Mucosa of descending colon (tissue), 3 donors: ENCODE data around the gene CREB3. TPM values are rescaled to one million over a fixed set of nuclear protein-coding genes. Genes with fewer than 3 reads are reported as not detected.

Experiments used
- ATAC-seq: fragments of 200-7000 bp; cut with Tn5 transposase; one replicate; pipeline ENCODE4 v1.9.1; 2020; ENCODE audit warnings: mild to moderate bottlenecking, moderate library complexity
- DNase-seq, 3 donors: peaks; one replicate each; pipeline ENCODE4 v3.0.0-alpha.2; 2020
- H3K36me3 ChIP-seq: fragments of 200-600 bp; one replicate; pipeline ENCODE4 v1.8.0; 2021; ENCODE audit warnings: low read depth, mild to moderate bottlenecking
- H3K4me1 ChIP-seq: fragments of 200-600 bp; one replicate; pipeline ENCODE4 v1.8.0; 2021; ENCODE audit warnings: low read depth, mild to moderate bottlenecking
- H3K4me3 ChIP-seq: fragments of 200-600 bp; one replicate; pipeline ENCODE4 v1.8.0; 2021; ENCODE audit warnings: mild to moderate bottlenecking
- H3K9me3 ChIP-seq: fragments of 200-600 bp; one replicate; pipeline ENCODE4 v1.8.0; 2021; ENCODE audit warnings: mild to moderate bottlenecking
- intact Hi-C, 2 donors: fragments of 100-400 bp; cut with DNase I in 1 of 2; cut with micrococcal nuclease in 1 of 2; formaldehyde crosslinking; loops; one replicate each; pipeline versions ENCODE4 v1.11.0 to v1.11.1; 2022; cut with DNase I, micrococcal nuclease
- total RNA-seq, 3 donors: library from RNA; stranded (reverse); fragmentation: NEBNext Ultra II Directional in 2 of 3; extraction: Animal tissue kit (Norgen Biotek cat#: 25700) in 2 of 3; gene quantifications; one replicate each; pipeline versions ENCODE4 v1.2.1 to v1.2.4, GENCODE V29; 2021 to 2023
- TF ChIP-seq, protein P1 (sequence below): fragments of 200-600 bp; IDR thresholded peaks from one replicate; pipeline ENCODE4 v1.8.0; 2022; ENCODE audit warnings: antibody characterized with exemption, mild to moderate bottlenecking
- donor health status: DM: no; HTN: no; CAD: no; lungs with moderate emphysema.
- donor health status: DM: no; HTN: no; CAD: no.
- donor health status: DM: no; HTN: yes; CAD: no.

CREB3 gene
- total RNA-seq, 3 donors from 2014 or later = 28.2 to 47.7 (median 34.3) TPM

DNA sequence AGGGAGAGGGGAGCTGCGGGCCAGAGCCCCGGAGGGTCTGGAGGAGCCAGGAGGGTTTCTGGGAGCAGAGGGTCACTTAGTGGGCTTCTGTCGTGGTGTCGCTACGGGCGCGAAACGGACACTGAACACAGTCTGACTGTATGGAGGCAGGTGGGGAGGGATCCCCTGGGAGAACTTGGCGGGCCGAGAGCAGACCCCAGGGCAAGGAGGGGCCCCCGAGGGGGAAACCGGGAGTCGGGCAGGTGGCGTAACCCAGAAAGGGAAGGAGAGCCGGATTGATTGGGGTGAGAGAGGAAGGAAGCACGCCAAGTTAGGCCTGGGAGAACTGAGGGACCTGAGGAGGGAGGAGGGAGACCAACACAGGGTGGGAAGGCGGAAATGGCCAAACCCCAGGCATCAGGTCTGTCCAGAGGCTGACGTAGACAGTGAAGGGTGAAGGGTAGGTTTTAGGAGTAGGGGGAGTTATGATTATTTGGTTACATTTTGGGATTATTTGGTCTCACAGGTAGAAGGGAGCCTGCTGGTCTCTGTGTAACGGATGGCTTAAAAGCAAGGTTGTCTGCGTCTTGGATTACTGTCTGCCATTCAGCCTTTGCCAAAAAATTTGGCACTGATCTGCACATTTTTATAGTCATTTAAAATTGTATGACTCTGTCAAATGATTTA lies 24.9 kb downstream of the CREB3 start:
- intact Hi-C loops = no loop called here
- H3K4me3 ChIP-seq = peak overlapping the region; percentile 22
- H3K36me3 ChIP-seq = no peaks in the 10 kb centered on the region
- no peaks in the 10 kb centered on the region for H3K9me3 ChIP-seq
- H3K4me1 ChIP-seq = peaks cover 19% of the 10 kb centered on the region
- TF ChIP-seq, protein P1, sequence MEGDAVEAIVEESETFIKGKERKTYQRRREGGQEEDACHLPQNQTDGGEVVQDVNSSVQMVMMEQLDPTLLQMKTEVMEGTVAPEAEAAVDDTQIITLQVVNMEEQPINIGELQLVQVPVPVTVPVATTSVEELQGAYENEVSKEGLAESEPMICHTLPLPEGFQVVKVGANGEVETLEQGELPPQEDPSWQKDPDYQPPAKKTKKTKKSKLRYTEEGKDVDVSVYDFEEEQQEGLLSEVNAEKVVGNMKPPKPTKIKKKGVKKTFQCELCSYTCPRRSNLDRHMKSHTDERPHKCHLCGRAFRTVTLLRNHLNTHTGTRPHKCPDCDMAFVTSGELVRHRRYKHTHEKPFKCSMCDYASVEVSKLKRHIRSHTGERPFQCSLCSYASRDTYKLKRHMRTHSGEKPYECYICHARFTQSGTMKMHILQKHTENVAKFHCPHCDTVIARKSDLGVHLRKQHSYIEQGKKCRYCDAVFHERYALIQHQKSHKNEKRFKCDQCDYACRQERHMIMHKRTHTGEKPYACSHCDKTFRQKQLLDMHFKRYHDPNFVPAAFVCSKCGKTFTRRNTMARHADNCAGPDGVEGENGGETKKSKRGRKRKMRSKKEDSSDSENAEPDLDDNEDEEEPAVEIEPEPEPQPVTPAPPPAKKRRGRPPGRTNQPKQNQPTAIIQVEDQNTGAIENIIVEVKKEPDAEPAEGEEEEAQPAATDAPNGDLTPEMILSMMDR = no peak
- peak; percentile 75 for ATAC-seq
- DNase-seq = peak in 1 of 3 donors; percentile 63

DNA sequence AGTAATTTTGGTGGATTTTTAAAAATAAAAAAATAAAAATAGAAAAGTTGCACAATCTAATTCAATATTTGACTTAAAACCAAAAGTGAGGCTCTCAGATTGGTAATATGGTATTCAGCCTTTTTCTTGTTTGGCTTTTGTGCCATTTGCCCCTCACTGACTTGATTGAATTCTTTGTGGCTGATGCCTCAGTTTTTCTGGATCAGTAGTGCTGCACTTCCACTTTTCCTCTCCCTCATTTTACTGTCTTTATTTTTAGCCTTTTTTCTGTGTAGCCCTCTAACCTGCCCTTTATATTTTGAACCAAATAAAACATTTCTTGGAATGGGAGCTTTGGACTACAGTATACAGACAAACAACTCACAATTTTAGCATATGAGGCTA lies 25.4 kb downstream of the CREB3 start:
- no peaks in the 10 kb centered on the region for H3K9me3 ChIP-seq
- DNase-seq (no peak), ATAC-seq (no peak)
- H3K36me3 ChIP-seq = no peaks in the 10 kb centered on the region
- intact Hi-C loops = no loop called here
- H3K4me3 ChIP-seq = no peak overlapping the region
- TF ChIP-seq, protein P1 = no peak
- H3K4me1 ChIP-seq = peaks cover 19% of the 10 kb centered on the region

DNA sequence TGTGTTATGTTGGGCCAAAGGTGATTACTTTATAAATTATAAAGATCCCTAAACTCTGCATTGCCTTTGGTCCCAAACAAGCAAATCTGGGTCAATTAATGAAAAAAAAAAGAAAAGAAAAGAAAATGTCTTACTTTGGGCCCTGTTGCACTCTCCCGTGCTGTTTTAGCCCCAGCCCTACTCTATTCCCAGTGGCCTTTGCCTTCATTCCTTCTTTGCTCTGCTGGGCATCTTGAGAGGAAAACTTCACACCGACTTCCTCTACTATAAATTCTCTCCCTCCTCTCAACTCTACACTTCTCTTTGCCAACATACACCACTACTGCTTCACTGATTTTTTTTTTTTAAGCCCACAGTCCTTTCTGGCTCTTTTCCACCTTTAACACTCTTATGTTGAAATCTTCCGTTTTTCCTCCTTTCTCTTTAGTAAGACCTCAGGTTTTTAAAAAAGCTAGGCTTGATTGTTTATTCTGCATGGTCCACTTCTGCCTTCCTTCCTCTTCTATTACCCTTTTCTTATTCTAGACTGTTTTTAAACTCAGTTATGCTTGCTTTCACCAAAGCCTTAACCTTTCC lies 26.1 kb downstream of the CREB3 start:
- TF ChIP-seq, protein P1 = no peak
- Histone ChIP-seq H3K9me3 (no peaks in the 10 kb centered on the region), H3K36me3 (no peaks in the 10 kb centered on the region), H3K4me3 (no peak overlapping the region), H3K4me1 (peaks cover 19% of the 10 kb centered on the region)
- no peak for ATAC-seq
- DNase-seq = no peak
- intact Hi-C loops = no loop called here

DNA sequence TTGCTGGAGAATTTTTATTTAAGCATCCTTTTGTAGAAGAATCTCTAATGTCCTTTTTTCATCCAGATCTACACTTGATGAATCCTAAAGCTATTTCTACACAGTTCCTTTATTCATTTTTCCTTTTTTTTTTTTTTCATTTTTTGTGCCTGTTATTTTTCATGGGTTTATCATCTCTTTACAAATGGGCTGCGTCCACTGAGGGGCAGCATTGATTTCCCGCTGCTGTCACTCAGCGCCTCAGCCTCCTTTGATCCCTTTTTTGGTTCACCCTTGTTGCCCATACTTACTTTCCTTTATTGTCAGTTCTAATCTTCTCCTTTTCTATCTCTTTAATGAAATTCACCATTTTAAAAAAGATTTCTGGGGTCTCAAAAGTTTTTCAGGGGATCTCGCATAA lies 27.3 kb downstream of the CREB3 start:
- Histone ChIP-seq H3K36me3 (no peaks in the 10 kb centered on the region), H3K9me3 (no peaks in the 10 kb centered on the region), H3K4me1 (peaks cover 19% of the 10 kb centered on the region), H3K4me3 (no peak overlapping the region)
- no peak for DNase-seq
- TF ChIP-seq, protein P1 = no peak
- ATAC-seq = no peak
- intact Hi-C loops = no loop called here

DNA sequence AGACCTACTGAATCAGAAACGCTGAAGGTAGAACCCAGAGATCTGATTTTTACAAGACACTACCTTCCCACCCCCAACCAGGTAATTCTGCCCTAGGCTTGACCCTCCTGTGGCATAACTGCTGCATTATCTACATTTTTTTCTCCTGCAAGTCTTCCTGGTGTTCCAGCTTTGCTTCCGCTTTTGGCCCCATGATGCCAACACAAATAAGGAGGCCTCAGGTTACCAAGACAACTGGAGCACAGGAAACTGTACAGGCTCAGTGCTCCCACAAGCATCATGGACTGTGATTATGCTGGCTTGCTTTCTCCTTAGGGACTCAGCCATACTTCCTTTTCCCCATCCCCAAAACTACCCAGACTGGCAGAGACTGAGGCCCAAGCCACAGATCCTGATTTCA lies 28.2 kb downstream of the CREB3 start:
- H3K4me3 ChIP-seq = no peak overlapping the region
- no peaks in the 10 kb centered on the region for H3K36me3 ChIP-seq
- ATAC-seq = peak; percentile 57
- no peaks in the 10 kb centered on the region for H3K9me3 ChIP-seq
- no peak for DNase-seq
- intact Hi-C loops = no loop called here
- H3K4me1 ChIP-seq = peaks cover 19% of the 10 kb centered on the region
- TF ChIP-seq, protein P1 = no peak
